ENCODE results near the gene SPARC. TPM values are rescaled to one million over a fixed set of nuclear protein-coding genes. Genes with fewer than 3 reads are reported as not detected.

Gene SPARC
- total RNA-seq, 1 experiment from 2014 or later: 320 TPM

DNA sequence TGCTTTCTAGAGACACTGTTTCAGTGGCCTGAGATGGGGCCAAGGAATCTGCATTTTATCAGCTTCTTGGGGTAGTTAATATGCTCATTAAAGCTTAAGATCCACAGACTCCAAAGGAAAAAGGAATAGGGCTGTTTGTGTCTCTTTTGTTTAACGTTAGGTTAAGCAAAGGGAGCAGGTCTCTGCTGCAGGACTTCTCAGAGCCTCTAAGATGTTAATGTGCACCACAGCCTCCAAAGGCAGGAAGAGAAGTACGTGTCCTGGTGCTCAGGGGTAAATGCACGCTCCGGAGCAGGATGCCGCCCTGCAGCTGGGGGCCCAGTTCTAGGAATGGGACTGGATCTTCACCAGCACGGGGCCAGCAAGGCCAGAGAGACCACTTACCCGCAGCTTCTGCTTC is 19.6 kb downstream of the SPARC start:
- Histone ChIP-seq H3K56ac (ENCODE audit: insufficient read length, low read depth, low read length) (no peak overlapping the region), H4K8ac (replicated peaks; ENCODE audit: insufficient read length, low read depth, low read length) (no peak overlapping the region), H2BK120ac (ENCODE audit: low read depth, low read length, poor library complexity, severe bottlenecking) (no peak overlapping the region), H2BK20ac (ENCODE audit: low read depth, low read length, poor library complexity, severe bottlenecking) (no peak overlapping the region), H3K9me3 (ENCODE audit: control insufficient read depth, low read depth, low read length) (no peaks in the 10 kb centered on the region), H3K27me3 (ENCODE audit: insufficient read depth, low read length) (no peaks in the 10 kb centered on the region), H3K4ac (ENCODE audit: low read depth, low read length) (no peak overlapping the region), H3K4me1 (ENCODE audit: insufficient read depth, low read length) (no peaks in the 10 kb centered on the region), H3K18ac (ENCODE audit: insufficient read length, low read depth, low read length) (no peak overlapping the region), H4K20me1 (ENCODE audit: control insufficient read depth, insufficient read depth, insufficient read length) (no peaks in the 10 kb centered on the region), H3K27ac (ENCODE audit: insufficient read length, low read depth, low read length) (no peak overlapping the region), H2BK15ac (ENCODE audit: low read depth, low read length) (no peak overlapping the region), H4K5ac (ENCODE audit: insufficient read length, low read depth, low read length) (no peak overlapping the region), H2BK12ac (ENCODE audit: insufficient read length, low read depth, low read length) (no peak overlapping the region), H3K9ac (ENCODE audit: extremely low read depth, insufficient read length, low read length) (no peak overlapping the region), H3K4me2 (ENCODE audit: insufficient read depth, insufficient read length, low read length) (no peak overlapping the region), H2AFZ (ENCODE audit: low read length) (no peak overlapping the region), H3K14ac (ENCODE audit: insufficient read depth, low read length) (no peak overlapping the region; the same call in 1 of the 2 replicates), H4K91ac (ENCODE audit: insufficient read length, low read depth, low read length) (no peak overlapping the region), H3K23ac (ENCODE audit: insufficient read length, low read depth, low read length) (no peak overlapping the region), H3K79me2 (ENCODE audit: insufficient read depth, low read length) (no peaks in the 10 kb centered on the region), H2AK5ac (ENCODE audit: insufficient read length, low read length) (no peak overlapping the region), H3T11ph (ENCODE audit: low read length) (no peak overlapping the region), H3K79me1 (ENCODE audit: insufficient read depth, low read depth, low read length, poor library complexity, severe bottlenecking) (no peaks in the 10 kb centered on the region), H2BK5ac (ENCODE audit: insufficient read length, low read length) (no peak overlapping the region), H3K23me2 (ENCODE audit: insufficient read length, low read depth, low read length, poor library complexity, severe bottlenecking) (no peaks in the 10 kb centered on the region)
- TF ChIP-seq, protein P1, sequence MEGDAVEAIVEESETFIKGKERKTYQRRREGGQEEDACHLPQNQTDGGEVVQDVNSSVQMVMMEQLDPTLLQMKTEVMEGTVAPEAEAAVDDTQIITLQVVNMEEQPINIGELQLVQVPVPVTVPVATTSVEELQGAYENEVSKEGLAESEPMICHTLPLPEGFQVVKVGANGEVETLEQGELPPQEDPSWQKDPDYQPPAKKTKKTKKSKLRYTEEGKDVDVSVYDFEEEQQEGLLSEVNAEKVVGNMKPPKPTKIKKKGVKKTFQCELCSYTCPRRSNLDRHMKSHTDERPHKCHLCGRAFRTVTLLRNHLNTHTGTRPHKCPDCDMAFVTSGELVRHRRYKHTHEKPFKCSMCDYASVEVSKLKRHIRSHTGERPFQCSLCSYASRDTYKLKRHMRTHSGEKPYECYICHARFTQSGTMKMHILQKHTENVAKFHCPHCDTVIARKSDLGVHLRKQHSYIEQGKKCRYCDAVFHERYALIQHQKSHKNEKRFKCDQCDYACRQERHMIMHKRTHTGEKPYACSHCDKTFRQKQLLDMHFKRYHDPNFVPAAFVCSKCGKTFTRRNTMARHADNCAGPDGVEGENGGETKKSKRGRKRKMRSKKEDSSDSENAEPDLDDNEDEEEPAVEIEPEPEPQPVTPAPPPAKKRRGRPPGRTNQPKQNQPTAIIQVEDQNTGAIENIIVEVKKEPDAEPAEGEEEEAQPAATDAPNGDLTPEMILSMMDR (conservative IDR thresholded peaks at IDR 0.05): no peak
- H3K27ac Mint-ChIP-seq: no peak overlapping the region; a peak in 1 of 7 replicates
- DNase-seq: no peak
- no CpG with 5 or more reads among the region's 7 CpGs for WGBS (ENCODE audit: extremely low coverage, insufficient read length, low lambda C conversion rate)
- no peak overlapping the region for H3K4me3 Mint-ChIP-seq
- no peaks in the 10 kb centered on the region for H3K9me3 Mint-ChIP-seq
- H3K4me1 Mint-ChIP-seq: no peaks in the 10 kb centered on the region
- peaks cover 38 to 93% (median 88%) of the 10 kb centered on the region in 3 experiments; a peak in 6 of 7 replicates for H3K36me3 Mint-ChIP-seq (ENCODE audit: insufficient read depth in 1 of 3, low read depth in 3 of 3)
- H3K27me3 Mint-ChIP-seq (ENCODE audit: low read depth): no peaks in the 10 kb centered on the region

Data from H9 (cell line).